SK-N-SH treated with all-trans-retinoic acid at 6 μM for 48 hours (cell line): ENCODE measurements around the gene TWIST1.

ENCODE experiments used
- ARNTL ChIP-seq: fragments of 450-650 bp; formaldehyde crosslinking; IDR thresholded peaks from 2 replicates; pipeline ENCODE4 v1.5.0; 2020; ENCODE audit warnings: low read depth, mild to moderate bottlenecking, moderate library complexity, borderline replicate concordance
- GLIS3 ChIP-seq: fragments of 250-450 bp; sonication (Bioruptor Pico); IDR thresholded peaks from 2 replicates; pipeline ENCODE4 v1.5.0; 2020; ENCODE audit warnings: mild to moderate bottlenecking, moderate library complexity
- POU6F1 ChIP-seq: fragments of 250-450 bp; sonication (Bioruptor Pico); IDR thresholded peaks from 2 replicates; pipeline ENCODE4 v1.8.0; 2021; ENCODE audit warnings: low read depth, mild to moderate bottlenecking, moderate library complexity, borderline replicate concordance
- TOX ChIP-seq: fragments of 250-450 bp; sonication (Bioruptor Pico); IDR thresholded peaks from 2 replicates; pipeline ENCODE4 v1.8.0; 2021; ENCODE audit warnings: mild to moderate bottlenecking, moderate library complexity, borderline replicate concordance

DNA sequence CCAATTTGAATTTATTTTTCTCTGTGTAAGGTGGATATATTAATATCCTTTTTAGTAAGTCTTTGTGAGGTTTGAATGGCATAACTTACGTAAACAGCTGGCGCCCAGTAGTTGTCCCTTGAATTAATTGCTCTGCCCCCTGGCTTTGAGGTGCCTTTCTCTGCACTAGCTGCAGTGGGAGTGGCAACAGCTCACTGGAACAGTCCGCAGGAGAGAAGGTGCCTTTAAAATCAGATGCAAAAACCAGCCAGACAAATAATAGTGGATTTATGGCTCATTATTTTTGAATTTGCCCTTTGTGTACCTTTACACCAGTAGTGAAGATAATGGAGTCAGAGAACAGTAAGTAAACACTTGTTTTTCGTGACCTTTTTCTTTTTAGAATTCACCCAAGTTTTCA is 16.0 kb upstream of the TWIST1 start:
- TF ChIP-seq POU6F1 (CRISPR knock-in tag) (no peak), ARNTL (CRISPR knock-in tag) (no peak), TOX (no peak), GLIS3 (CRISPR knock-in tag) (no peak)
